HepG2 (cell line): ENCODE measurements around the gene CFAP97. TPM values are rescaled to one million over a fixed set of nuclear protein-coding genes. Genes with fewer than 3 reads are reported as not detected.

Experiments
- ATAC-seq: fragments of 200-7000 bp; cut with Tn5 transposase; 3 replicates; pipeline ENCODE4 v1.9.1; 2020; ENCODE audit warnings: mild to moderate bottlenecking, moderate library complexity
- BruUV-seq: library from RNA; stranded (reverse); fragments of 400-500 nt; replicated peaks from 2 replicates; lab custom pipeline; 2021; lab: Mats Ljungman, UMichigan
- CTCF ChIA-PET: fragments of 300-600 bp; formaldehyde crosslinking; extraction: SDS; loops from one replicate; lab custom pipeline; 2021; ENCODE audit warnings: low total read pairs, inconsistent platforms, low intra/inter-chr PET ratio; lab: Yijun Ruan, JAX
- POLR2A ChIA-PET: fragments of 350-600 bp; sonication (Branson Sonifier 250); formaldehyde crosslinking; loops from one replicate; lab custom pipeline; 2020; ENCODE audit warnings: antibody characterized with exemption, inconsistent platforms; lab: Yijun Ruan, JAX
- DNase-seq: peaks from one replicate; pipeline ENCODE4 v3.0.0-alpha.2; 2015; ENCODE audit warnings: low spot score
- FAIRE-seq: peaks from 3 replicates; lab custom pipeline; 2011; peaks lifted over from hg19 to GRCh38; lab: Jason Lieb, UNC
- H2AFZ ChIP-seq: one replicate; pipeline ENCODE4 v1.6.1; 2011; ENCODE audit warnings: low read length, inconsistent platforms
- H3K27ac ChIP-seq: fragments of 300-600 bp; 3 replicates; pipeline ENCODE4 v1.8.0; 2011; ENCODE audit warnings: mixed run types, mild to moderate bottlenecking, mixed read lengths, low read length, inconsistent platforms; ENCODE audit not compliant: insufficient read depth; ENCODE audit errors: extremely low read length
- H3K27me3 ChIP-seq, 2 experiments: fragments of 200-600 bp in 1 of 2; 2 replicates in 1 of 2; 3 replicates in 1 of 2; pipeline versions ENCODE4 v1.6.0 to v1.8.0; 2011; ENCODE audit warnings: low read length in 2 of 2, mild to moderate bottlenecking in 2 of 2, moderate library complexity in 2 of 2, inconsistent platforms in 1 of 2; ENCODE audit not compliant: insufficient read depth in 2 of 2, control insufficient read depth in 1 of 2
- H3K36me3 ChIP-seq, 2 experiments: fragments of 200-600 bp in 1 of 2; replicated peaks in 1 of 2; 2 replicates in 1 of 2; 3 replicates in 1 of 2; pipeline versions ENCODE4 v1.5.1 to v1.8.0; 2011; ENCODE audit warnings: low read length in 2 of 2, inconsistent platforms in 1 of 2; ENCODE audit not compliant: insufficient read depth in 2 of 2, control insufficient read depth in 1 of 2
- H3K4me1 ChIP-seq: 2 replicates; pipeline ENCODE4 v1.5.1; 2012; ENCODE audit warnings: low read length, inconsistent platforms; ENCODE audit not compliant: insufficient read depth
- H3K4me2 ChIP-seq: 2 replicates; pipeline ENCODE4 v1.6.0; 2011; ENCODE audit warnings: low read depth, low read length, inconsistent platforms
- H3K4me3 ChIP-seq, 3 experiments: fragments of 200-600 bp in 1 of 3; sonication (generic), shearing (Covaris generic) in 1 of 3; replicated peaks in 1 of 3; 2 replicates each; pipeline ENCODE4 v1.5.1; 2011 to 2016; ENCODE audit warnings: low read length in 3 of 3, inconsistent platforms in 2 of 3, low read depth in 2 of 3, mild to moderate bottlenecking in 2 of 3, control low read depth in 1 of 3, mixed read lengths in 1 of 3; ENCODE audit not compliant: insufficient read depth in 1 of 3
- H3K79me2 ChIP-seq: one replicate; pipeline ENCODE4 v1.6.1; 2011; ENCODE audit warnings: low read length, inconsistent platforms; ENCODE audit not compliant: insufficient read depth
- H3K9ac ChIP-seq: 2 replicates; pipeline ENCODE4 v1.6.0; 2011; ENCODE audit warnings: mild to moderate bottlenecking, low read depth, low read length, inconsistent platforms; ENCODE audit not compliant: insufficient read depth
- H3K9me3 ChIP-seq: 2 replicates; pipeline ENCODE4 v1.5.1; 2012; ENCODE audit warnings: mild to moderate bottlenecking, low read length
- H4K20me1 ChIP-seq: 2 replicates; pipeline ENCODE4 v1.6.0; 2011; ENCODE audit warnings: inconsistent platforms, mild to moderate bottlenecking, low read length, moderate library complexity; ENCODE audit not compliant: insufficient read depth
- AKAP8 ChIP-seq: sonication (generic); formaldehyde crosslinking; IDR thresholded peaks from 2 replicates; pipeline ENCODE4 v1.5.1; 2020; ENCODE audit warnings: mild to moderate bottlenecking, missing genetic modification reagents
- CREB1 ChIP-seq, 2 experiments: fragments of 450-650 bp in 1 of 2; IDR thresholded peaks; 2 replicates each; pipeline ENCODE4 v1.6.1; 2016 to 2017; ENCODE audit warnings: control low read depth in 1 of 2, mild to moderate bottlenecking in 1 of 2, missing compliant biosample characterization in 1 of 2, missing genetic modification characterization in 1 of 2
- ELF4 ChIP-seq: sonication (generic); formaldehyde crosslinking; IDR thresholded peaks from 2 replicates; pipeline ENCODE4 v1.5.0; 2020; ENCODE audit warnings: missing genetic modification reagents, mild to moderate bottlenecking, moderate library complexity, borderline replicate concordance
- ERF ChIP-seq: IDR thresholded peaks from 2 replicates; pipeline ENCODE4 v1.6.1; 2018; ENCODE audit warnings: missing biosample characterization, missing genetic modification reagents
- RFXAP ChIP-seq: sonication (generic); formaldehyde crosslinking; IDR thresholded peaks from 2 replicates; pipeline ENCODE4 v1.4.0; 2020; ENCODE audit warnings: missing genetic modification reagents, borderline replicate concordance
- SMARCE1 ChIP-seq: fragments of 450-650 bp; IDR thresholded peaks from 2 replicates; pipeline ENCODE4 v1.6.1; 2017; ENCODE audit warnings: borderline replicate concordance
- WIZ ChIP-seq: sonication (generic); formaldehyde crosslinking; IDR thresholded peaks from 2 replicates; pipeline ENCODE4 v1.5.1; 2020; ENCODE audit warnings: mild to moderate bottlenecking, missing genetic modification reagents
- ZFAT ChIP-seq: sonication (generic); formaldehyde crosslinking; conservative IDR thresholded peaks from 2 replicates; pipeline ENCODE4 v1.8.1; 2023; ENCODE audit warnings: missing genetic modification reagents, inconsistent platforms
- ZNF263 ChIP-seq: sonication (generic); formaldehyde crosslinking; IDR thresholded peaks from 2 replicates; pipeline ENCODE4 v1.4.0; 2020; ENCODE audit warnings: missing genetic modification reagents
- ZNF749 ChIP-seq: sonication (generic); formaldehyde crosslinking; IDR thresholded peaks from 2 replicates; pipeline ENCODE4 v1.8.0; 2022; ENCODE audit warnings: mild to moderate bottlenecking, missing genetic modification reagents, moderate library complexity, borderline replicate concordance
- WGBS: methylation state at CpG from one replicate; pipeline ENCODE4 v1.1.6; 2017; ENCODE audit warnings: low lambda C conversion rate; 5-methylcytosine and 5-hydroxymethylcytosine counted together
- in situ Hi-C: cut with HindIII; loops from 2 replicates; pipeline ENCODE4 v1.10.0; 2017; ENCODE audit warnings: low pct_unique_long_range_greater_than_20kb; ENCODE audit not compliant: extremely low pct_ligation_motif_present
- intact Hi-C: fragments of 100-400 bp; cut with micrococcal nuclease; formaldehyde crosslinking; loops from one replicate; pipeline ENCODE4 v1.10.0; 2022; ENCODE audit not compliant: unreplicated experiment
- polyA plus RNA-seq, 8 experiments: library from polyadenylated mRNA; depleted of rRNA in 3 of 8; stranded (reverse) in 7 of 8; unstranded in 1 of 8; fragments of >200 nt; fragmentation: Illumina TruSeq in 4 of 8; extraction: Trizol in 4 of 8; gene quantifications; 2 replicates each; pipeline versions ENCODE4 v1.2.1 to v1.2.3, GENCODE V29; 2011 to 2016; ENCODE audit warnings: low read depth in 4 of 8, missing spikeins in 1 of 8, mixed read lengths in 1 of 8; ENCODE audit not compliant: insufficient read depth in 1 of 8
- total RNA-seq, 5 experiments: library from RNA; depleted of rRNA; stranded (reverse); fragments of >200 nt; fragmentation: Illumina TruSeq; extraction: Trizol; gene quantifications; 2 replicates each; pipeline ENCODE4 v1.2.3, GENCODE V29; 2016; ENCODE audit warnings: low read depth in 1 of 5
- TF ChIP-seq, protein P1 (sequence below): sonication (generic); formaldehyde crosslinking; IDR thresholded peaks from 2 replicates; pipeline ENCODE4 v1.9.0; 2022; ENCODE audit warnings: low read depth, missing genetic modification reagents
- TF ChIP-seq, protein P2 (sequence below): sonication (generic); formaldehyde crosslinking; IDR thresholded peaks from 2 replicates; pipeline ENCODE4 v1.4.0; 2020; ENCODE audit warnings: missing genetic modification reagents, borderline replicate concordance

CFAP97 gene
- total and polyA plus RNA-seq, 2 of the 13 experiments (the other 11 are each of a cell fraction or from before 2014, with no cell fraction given): 32.1 to 44.4 TPM

DNA sequence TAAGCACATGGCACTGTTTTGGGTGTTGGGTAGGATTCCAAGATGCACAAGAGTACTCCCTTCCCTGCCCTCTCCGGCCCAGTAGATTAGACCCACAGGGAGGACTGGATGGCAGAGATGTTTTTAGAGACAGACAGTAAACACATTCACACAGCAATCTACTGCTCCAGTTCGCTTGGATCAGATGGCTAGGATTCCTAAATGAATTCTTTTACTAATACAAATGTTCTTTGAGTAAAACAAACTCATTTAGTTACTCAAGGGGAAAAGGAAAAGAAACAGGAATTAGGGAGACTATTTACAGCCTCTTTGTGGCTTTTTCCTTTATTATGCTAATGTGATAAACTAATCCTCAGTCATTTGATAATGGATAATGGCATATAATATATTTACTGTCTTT lies 11.5 kb upstream of the CFAP97 start:
- no peak for TF ChIP-seq ELF4 (CRISPR knock-in tag)
- peak; percentile 19; the same call in 1 of the 2 replicates for TF ChIP-seq ZNF263 (CRISPR knock-in tag)
- FAIRE-seq (no peak), DNase-seq (no peak), ATAC-seq (no peak)
- ChIA-PET POLR2A (interaction anchor here (0.6 kb wide), 1 partner anchor 320 kb away, joined by 5 read pairs; the partner anchor contains the start of gene PDLIM3), CTCF (no interaction called here)
- H3K9me3 ChIP-seq: no peaks in the 10 kb centered on the region
- intact Hi-C loops (no loop called here), in situ Hi-C loops (no loop called here)
- H4K20me1 ChIP-seq: peaks cover 21% of the 10 kb centered on the region; the same call in 1 of the 2 replicates
- no peak overlapping the region for H3K9ac ChIP-seq
- H2AFZ ChIP-seq: no peak overlapping the region
- no peaks in the 10 kb centered on the region; a peak in 1 of 5 replicates for H3K36me3 ChIP-seq
- no TSS peak for BruUV-seq
- H3K27ac ChIP-seq: no peak overlapping the region
- peaks cover 61% of the 10 kb centered on the region for H3K4me1 ChIP-seq
- no peak overlapping the region for H3K4me3 ChIP-seq
- no peaks in the 10 kb centered on the region; a peak in 1 of 5 replicates for H3K27me3 ChIP-seq
- 100% methylated on average over 2 of the region's 2 CpGs for WGBS
- peaks cover 87% of the 10 kb centered on the region for H3K79me2 ChIP-seq
- H3K4me2 ChIP-seq: no peak overlapping the region

DNA sequence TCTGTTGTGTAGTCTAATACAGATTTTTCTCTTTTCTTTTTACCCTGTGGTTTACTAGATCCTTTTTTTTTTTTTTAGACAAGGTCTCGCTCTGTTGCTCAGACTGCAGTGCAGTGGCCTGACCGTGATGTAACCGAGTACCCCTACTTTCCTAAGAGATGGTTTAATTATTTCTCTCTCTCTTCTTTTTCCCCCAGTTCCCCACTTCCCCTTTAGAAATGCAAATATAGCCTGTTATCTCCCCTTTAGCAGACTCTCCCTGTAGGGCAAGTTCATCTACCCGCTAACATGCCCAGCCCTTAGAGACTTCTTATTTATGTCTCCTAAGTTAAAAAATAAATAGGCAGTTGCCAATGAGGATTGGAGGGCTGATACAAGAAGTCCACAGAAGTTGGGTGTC lies 10.1 kb upstream of the CFAP97 start:
- no peaks in the 10 kb centered on the region; a peak in 1 of 5 replicates for H3K36me3 ChIP-seq
- FAIRE-seq: no peak
- in situ Hi-C loops: no loop called here
- H3K4me1 ChIP-seq: peaks cover 62% of the 10 kb centered on the region
- CTCF ChIA-PET: no interaction called here
- no peak overlapping the region for H3K4me3 ChIP-seq
- intact Hi-C loops: no loop called here
- no peak for DNase-seq
- H3K9me3 ChIP-seq: no peaks in the 10 kb centered on the region
- H3K9ac ChIP-seq: no peak overlapping the region
- ATAC-seq: no peak
- no TSS peak for BruUV-seq
- H3K79me2 ChIP-seq: peaks cover 78% of the 10 kb centered on the region
- WGBS: 94% methylated on average over 4 of the region's 4 CpGs
- POLR2A ChIA-PET: no interaction called here
- no peaks in the 10 kb centered on the region; a peak in 1 of 5 replicates for H3K27me3 ChIP-seq
- H3K4me2 ChIP-seq: no peak overlapping the region
- no peak overlapping the region for H2AFZ ChIP-seq
- H3K27ac ChIP-seq: no peak overlapping the region
- H4K20me1 ChIP-seq: peaks cover 21% of the 10 kb centered on the region; the same call in 1 of the 2 replicates
- TF ChIP-seq RFXAP (no peak), SMARCE1 (no peak), CREB1 (IDR thresholded peaks at IDR 0.05) (no peak), CREB1 (CRISPR knock-in tag; IDR thresholded peaks at IDR 0.05) (no peak), ZFAT (CRISPR knock-in tag) (no peak), WIZ (CRISPR knock-in tag) (no peak), AKAP8 (CRISPR knock-in tag) (no peak), ZNF749 (no peak), ERF (CRISPR knock-in tag) (no peak)
- TF ChIP-seq, protein P1, sequence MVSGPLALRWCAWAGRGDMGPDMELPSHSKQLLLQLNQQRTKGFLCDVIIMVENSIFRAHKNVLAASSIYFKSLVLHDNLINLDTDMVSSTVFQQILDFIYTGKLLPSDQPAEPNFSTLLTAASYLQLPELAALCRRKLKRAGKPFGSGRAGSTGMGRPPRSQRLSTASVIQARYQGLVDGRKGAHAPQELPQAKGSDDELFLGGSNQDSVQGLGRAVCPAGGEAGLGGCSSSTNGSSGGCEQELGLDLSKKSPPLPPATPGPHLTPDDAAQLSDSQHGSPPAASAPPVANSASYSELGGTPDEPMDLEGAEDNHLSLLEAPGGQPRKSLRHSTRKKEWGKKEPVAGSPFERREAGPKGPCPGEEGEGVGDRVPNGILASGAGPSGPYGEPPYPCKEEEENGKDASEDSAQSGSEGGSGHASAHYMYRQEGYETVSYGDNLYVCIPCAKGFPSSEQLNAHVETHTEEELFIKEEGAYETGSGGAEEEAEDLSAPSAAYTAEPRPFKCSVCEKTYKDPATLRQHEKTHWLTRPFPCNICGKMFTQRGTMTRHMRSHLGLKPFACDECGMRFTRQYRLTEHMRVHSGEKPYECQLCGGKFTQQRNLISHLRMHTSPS (CRISPR knock-in tag): no peak
- TF ChIP-seq, protein P2, sequence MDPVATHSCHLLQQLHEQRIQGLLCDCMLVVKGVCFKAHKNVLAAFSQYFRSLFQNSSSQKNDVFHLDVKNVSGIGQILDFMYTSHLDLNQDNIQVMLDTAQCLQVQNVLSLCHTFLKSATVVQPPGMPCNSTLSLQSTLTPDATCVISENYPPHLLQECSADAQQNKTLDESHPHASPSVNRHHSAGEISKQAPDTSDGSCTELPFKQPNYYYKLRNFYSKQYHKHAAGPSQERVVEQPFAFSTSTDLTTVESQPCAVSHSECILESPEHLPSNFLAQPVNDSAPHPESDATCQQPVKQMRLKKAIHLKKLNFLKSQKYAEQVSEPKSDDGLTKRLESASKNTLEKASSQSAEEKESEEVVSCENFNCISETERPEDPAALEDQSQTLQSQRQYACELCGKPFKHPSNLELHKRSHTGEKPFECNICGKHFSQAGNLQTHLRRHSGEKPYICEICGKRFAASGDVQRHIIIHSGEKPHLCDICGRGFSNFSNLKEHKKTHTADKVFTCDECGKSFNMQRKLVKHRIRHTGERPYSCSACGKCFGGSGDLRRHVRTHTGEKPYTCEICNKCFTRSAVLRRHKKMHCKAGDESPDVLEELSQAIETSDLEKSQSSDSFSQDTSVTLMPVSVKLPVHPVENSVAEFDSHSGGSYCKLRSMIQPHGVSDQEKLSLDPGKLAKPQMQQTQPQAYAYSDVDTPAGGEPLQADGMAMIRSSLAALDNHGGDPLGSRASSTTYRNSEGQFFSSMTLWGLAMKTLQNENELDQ (CRISPR knock-in tag): no peak
